IMR-90 (cell line): ENCODE results near the gene RIPPLY1.

Experiments used
- BHLHE40 ChIP-seq: fragments of 150-350 bp; IDR thresholded peaks from 2 replicates; pipeline ENCODE4 v1.6.1; 2016; ENCODE audit warnings: mild to moderate bottlenecking, low read depth, low read length
- CEBPB ChIP-seq: IDR thresholded peaks from 2 replicates; pipeline ENCODE4 v1.6.1; 2012; ENCODE audit warnings: low read depth, low read length, improper control_type of control experiment
- FOS ChIP-seq: fragments of 150-350 bp; IDR thresholded peaks from 2 replicates; pipeline ENCODE4 v1.6.1; 2016; ENCODE audit warnings: low read depth, low read length
- MAZ ChIP-seq: IDR thresholded peaks from 2 replicates; pipeline ENCODE4 v1.6.1; 2012; ENCODE audit warnings: low read depth, mild to moderate bottlenecking, low read length, improper control_type of control experiment, moderate library complexity, borderline replicate concordance
- MXI1 ChIP-seq: IDR thresholded peaks from 2 replicates; pipeline ENCODE4 v1.6.1; 2012; ENCODE audit warnings: low read depth, mild to moderate bottlenecking, low read length, moderate library complexity, borderline replicate concordance
- POLR2A ChIP-seq: IDR thresholded peaks from 2 replicates; pipeline ENCODE4 v1.6.1; 2012; ENCODE audit warnings: mild to moderate bottlenecking, low read depth, low read length
- RAD21 ChIP-seq: IDR thresholded peaks from 2 replicates; pipeline ENCODE4 v1.6.1; 2012; ENCODE audit warnings: low read length, improper control_type of control experiment
- RFX5 ChIP-seq: IDR thresholded peaks from 2 replicates; pipeline ENCODE4 v1.8.0; 2012; ENCODE audit warnings: low read depth, mild to moderate bottlenecking, low read length, moderate library complexity
- TF ChIP-seq, protein P1 (sequence below): conservative IDR thresholded peaks from 2 replicates; pipeline ENCODE4 v1.5.1; 2012; ENCODE audit warnings: mild to moderate bottlenecking, low read depth, low read length, improper control_type of control experiment

DNA sequence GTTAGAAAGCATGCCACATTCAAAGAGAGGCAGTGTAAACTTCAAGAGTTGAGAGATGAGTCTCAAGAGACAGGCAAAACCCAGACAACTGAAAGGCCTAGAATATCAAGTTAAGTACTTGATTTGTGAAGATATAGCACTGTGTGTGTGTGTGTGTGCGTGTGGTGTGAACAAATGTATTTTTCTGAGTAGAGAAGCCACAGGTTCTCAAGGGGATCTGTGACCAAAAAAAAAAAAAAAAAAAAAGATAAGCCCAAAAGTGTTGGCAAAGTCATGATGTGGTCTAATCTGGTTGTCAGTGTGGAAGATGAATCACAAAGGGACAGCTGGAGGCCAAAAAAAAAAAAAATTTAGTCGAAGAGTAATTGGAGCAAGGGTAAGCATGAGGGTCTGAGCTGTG lies 3.9 kb downstream of the RIPPLY1 start:
- TF ChIP-seq, protein P1, sequence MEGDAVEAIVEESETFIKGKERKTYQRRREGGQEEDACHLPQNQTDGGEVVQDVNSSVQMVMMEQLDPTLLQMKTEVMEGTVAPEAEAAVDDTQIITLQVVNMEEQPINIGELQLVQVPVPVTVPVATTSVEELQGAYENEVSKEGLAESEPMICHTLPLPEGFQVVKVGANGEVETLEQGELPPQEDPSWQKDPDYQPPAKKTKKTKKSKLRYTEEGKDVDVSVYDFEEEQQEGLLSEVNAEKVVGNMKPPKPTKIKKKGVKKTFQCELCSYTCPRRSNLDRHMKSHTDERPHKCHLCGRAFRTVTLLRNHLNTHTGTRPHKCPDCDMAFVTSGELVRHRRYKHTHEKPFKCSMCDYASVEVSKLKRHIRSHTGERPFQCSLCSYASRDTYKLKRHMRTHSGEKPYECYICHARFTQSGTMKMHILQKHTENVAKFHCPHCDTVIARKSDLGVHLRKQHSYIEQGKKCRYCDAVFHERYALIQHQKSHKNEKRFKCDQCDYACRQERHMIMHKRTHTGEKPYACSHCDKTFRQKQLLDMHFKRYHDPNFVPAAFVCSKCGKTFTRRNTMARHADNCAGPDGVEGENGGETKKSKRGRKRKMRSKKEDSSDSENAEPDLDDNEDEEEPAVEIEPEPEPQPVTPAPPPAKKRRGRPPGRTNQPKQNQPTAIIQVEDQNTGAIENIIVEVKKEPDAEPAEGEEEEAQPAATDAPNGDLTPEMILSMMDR, result no peak
- TF ChIP-seq POLR2A (no peak), RFX5 (no peak), MXI1 (no peak), MAZ (no peak), CEBPB (no peak), BHLHE40 (no peak), RAD21 (no peak), FOS (no peak)
